Omental fat pad (tissue), 4 donors: ENCODE measurements around the gene CACNA1S. TPM values are rescaled to one million over a fixed set of nuclear protein-coding genes. Genes with fewer than 3 reads are reported as not detected.

Experiments
- ATAC-seq: fragments of 150-250 bp; one replicate; pipeline ENCODE4 v1.9.1; 2016; ENCODE audit warnings: mild to moderate bottlenecking, moderate library complexity; ENCODE audit not compliant: low FRiP score
- DNase-seq: peaks from one replicate; pipeline ENCODE4 v3.0.0-alpha.2; 2019; ENCODE audit warnings: low spot score
- CTCF ChIP-seq, 3 donors: fragments of 450-650 bp; IDR thresholded peaks; one replicate each; pipeline ENCODE4 v1.5.1; 2016 to 2017; ENCODE audit warnings: antibody characterized with exemption in 3 of 3, mild to moderate bottlenecking in 3 of 3, moderate library complexity in 2 of 3
- total RNA-seq, 4 donors: library from RNA; depleted of rRNA; stranded (reverse); fragments of >200 nt; gene quantifications; one replicate each; pipeline ENCODE4 v1.1.0, GENCODE V29; 2016

CACNA1S gene
- total RNA-seq, 4 donors from 2014 or later = not detected

GRCh38 chr1:201028461-201028889 is 83.8 kb downstream of the CACNA1S start:
- ATAC-seq (no peak), DNase-seq (no peak)
- TF ChIP-seq CTCF (IDR thresholded peaks at IDR 0.05) = no peak

DNA sequence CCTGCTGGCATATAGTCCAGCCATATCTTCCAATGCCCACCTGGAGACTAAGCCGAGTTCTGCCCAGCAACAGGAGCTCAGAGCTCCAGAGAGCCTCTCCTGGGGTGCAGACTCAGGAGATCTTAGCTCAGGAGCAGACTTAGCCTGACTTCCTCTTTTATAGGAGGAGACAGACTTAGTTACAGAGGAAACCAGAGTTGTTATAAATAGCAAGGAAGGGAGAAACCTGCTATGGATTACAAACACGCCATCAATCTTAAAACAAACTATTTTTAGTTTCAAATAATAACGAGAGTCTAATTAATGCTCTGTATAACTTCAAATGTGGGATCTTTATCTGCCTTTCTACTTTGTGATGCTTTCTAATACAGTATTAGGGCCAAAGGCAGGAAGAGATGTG is 85.4 kb downstream of the CACNA1S start:
- no peak for ATAC-seq
- TF ChIP-seq CTCF (IDR thresholded peaks at IDR 0.05) = no peak
- no peak for DNase-seq

DNA sequence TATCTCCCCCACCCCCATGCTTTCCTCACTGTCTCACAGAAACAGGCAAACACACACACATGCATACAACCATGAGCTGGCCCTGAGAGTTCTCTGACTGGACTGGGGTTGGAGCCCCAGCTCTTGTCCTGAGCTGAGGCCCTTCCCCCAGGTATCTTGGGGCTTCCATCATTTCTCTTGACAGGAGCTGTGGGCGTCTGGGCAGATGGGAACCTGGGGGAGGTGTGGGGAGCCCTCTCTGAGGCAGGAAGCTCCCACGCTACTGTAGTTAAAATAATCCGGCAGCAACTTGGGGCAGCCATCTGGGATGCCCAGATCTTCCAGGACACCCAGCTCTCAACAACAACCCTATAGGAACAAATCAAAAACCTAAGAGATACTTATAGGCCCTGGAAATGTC is 86.0 kb downstream of the CACNA1S start:
- DNase-seq = no peak
- no peak for ATAC-seq

GRCh38 chr1:201025571-201026002 is 86.6 kb downstream of the CACNA1S start:
- DNase-seq = no peak
- no peak for TF ChIP-seq CTCF (IDR thresholded peaks at IDR 0.05)
- no peak for ATAC-seq

More for the DNA sequence above, 86.0 kb downstream of the CACNA1S start:
- no peak for TF ChIP-seq CTCF (IDR thresholded peaks at IDR 0.05)

DNA sequence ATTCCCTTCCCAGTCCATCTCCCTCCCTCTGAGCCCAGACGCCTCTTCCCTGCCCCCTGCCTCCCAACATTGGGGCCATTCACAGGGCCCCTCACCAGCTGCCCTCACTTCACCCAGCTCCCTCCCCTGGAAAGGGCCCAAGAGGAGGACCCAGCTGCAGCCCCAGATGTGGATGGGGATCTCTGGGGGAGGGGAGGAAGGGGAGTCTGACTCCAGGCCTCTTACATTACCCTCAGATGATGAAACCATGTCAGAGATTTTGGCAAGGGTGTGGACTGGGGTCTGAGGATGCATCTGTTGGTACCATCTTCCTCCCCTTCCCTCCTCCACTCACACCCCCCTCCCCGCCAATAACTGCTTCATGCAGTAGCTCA is 87.6 kb downstream of the CACNA1S start:
- ATAC-seq (no peak), DNase-seq (no peak)
- TF ChIP-seq CTCF (IDR thresholded peaks at IDR 0.05) = no peak

DNA sequence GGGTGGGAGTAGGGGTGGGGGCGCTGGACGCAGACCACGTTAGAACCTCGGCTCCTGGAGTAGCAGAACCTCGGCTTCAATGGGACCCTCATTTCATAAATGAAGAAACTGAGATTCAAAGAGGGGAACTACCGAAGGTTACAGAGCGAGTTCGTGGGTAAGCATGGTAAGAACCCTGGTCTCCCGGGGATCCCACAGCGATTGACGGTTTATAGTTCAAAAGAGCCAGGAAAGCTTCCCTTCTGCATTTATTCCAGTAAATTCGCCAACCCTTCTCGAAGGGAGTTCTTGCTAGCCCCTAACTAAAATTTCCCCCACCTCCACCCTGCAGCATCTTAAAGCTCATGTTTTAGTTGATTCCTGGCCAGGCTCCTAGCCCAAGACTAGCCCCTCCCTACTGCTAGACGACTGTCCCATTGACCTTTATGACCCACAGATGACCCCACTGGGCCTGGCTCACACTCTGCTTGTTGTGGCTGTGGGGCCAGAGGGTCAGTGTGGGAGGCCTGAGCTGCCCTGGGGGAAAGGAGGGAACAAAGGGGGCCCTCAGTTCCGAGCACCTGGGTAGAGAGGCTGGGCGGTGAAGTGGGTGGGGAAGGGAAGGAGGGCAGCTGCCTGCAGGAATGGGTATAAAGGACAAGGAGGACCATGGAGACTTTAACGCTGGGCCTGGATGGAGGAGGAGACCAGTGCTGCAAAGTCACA is 88.2 kb downstream of the CACNA1S start:
- no peak for TF ChIP-seq CTCF (IDR thresholded peaks at IDR 0.05)
- DNase-seq = no peak
- ATAC-seq = no peak

DNA sequence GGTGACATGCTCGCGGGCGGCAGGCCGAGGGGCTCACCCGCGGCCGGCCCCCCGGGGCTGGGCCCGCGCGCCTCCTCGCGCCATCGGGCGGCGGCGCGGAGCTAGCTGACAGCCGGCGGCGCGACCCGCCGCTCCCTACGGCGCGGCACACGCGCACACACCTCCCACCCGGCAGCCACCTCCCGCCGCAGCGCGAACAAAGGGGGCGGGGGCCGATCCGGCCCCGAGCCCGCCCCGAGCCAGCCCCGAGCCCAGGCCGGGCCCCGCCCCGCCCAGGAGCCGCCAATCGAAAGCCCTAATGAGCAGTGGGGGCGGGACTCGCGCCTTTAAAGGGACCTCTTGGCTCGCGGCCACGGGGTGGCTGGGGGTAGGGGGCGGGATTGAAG is 88.7 kb downstream of the CACNA1S start, which contains the start of gene KIF21B:
Gene KIF21B, minus strand, starts transcription at position 198 of the 386 bp plus-strand sequence. CDS start 331 bp downstream, outside the sequence.
- no peak for TF ChIP-seq CTCF (IDR thresholded peaks at IDR 0.05)
- peak; percentile 75 for ATAC-seq
- DNase-seq = peak; percentile 52
